Skeletal muscle tissue (tissue), 4 donors: ENCODE measurements around the gene SPATA19. TPM values are rescaled to one million over a fixed set of nuclear protein-coding genes. Genes with fewer than 3 reads are reported as not detected.
"Not testable (repeated sequence)": the region's sequence is repeated elsewhere in the genome, so short reads cannot be mapped to it uniquely, and the experiment has no call there.

Experiments
- H3K27ac ChIP-seq: one replicate; pipeline ENCODE4 v1.7.0; 2013; ENCODE audit warnings: mild to moderate bottlenecking, low read depth, low read length, inconsistent platforms
- H3K27me3 ChIP-seq, 3 donors: one replicate each; pipeline ENCODE4 v1.7.0; 2013; ENCODE audit warnings: low read length in 3 of 3; ENCODE audit not compliant: control insufficient read depth in 3 of 3, insufficient read depth in 3 of 3
- H3K36me3 ChIP-seq, 3 donors: one replicate each; pipeline ENCODE4 v1.7.0; 2013; ENCODE audit warnings: low read length in 3 of 3; ENCODE audit not compliant: control insufficient read depth in 3 of 3, insufficient read depth in 3 of 3
- H3K4me1 ChIP-seq, 3 donors: one replicate each; pipeline ENCODE4 v1.7.0; 2013; ENCODE audit warnings: low read length in 3 of 3, mild to moderate bottlenecking in 3 of 3; ENCODE audit not compliant: control insufficient read depth in 3 of 3, insufficient read depth in 3 of 3
- H3K4me3 ChIP-seq, 3 donors: one replicate each; pipeline ENCODE4 v1.7.0; 2013; ENCODE audit warnings: low read length in 3 of 3
- H3K9ac ChIP-seq, 3 donors: one replicate each; pipeline ENCODE4 v1.7.0; 2013; ENCODE audit warnings: low read length in 3 of 3, mild to moderate bottlenecking in 3 of 3, moderate library complexity in 2 of 3, low read depth in 1 of 3
- H3K9me3 ChIP-seq, 3 donors: one replicate each; pipeline ENCODE4 v1.7.0; 2013; ENCODE audit warnings: low read length in 3 of 3; ENCODE audit not compliant: control insufficient read depth in 3 of 3
- total RNA-seq: library from RNA; depleted of rRNA; stranded (reverse); fragments of >200 nt; gene quantifications from one replicate; pipeline ENCODE4 v1.2.3, GENCODE V29; 2014
- donor health status: Osteomylitis.

SPATA19 gene
- total RNA-seq, 1 donor from 2014 or later = not detected

- H3K36me3 ChIP-seq = no peaks in the 10 kb centered on the region
- H3K9ac ChIP-seq = no peak overlapping the region
- no peak overlapping the region for H3K27ac ChIP-seq
- H3K9me3 ChIP-seq = peaks cover 0 to 3% (median 0%) of the 10 kb centered on the region in 3 donors
- H3K27me3 ChIP-seq = no peaks in the 10 kb centered on the region
- H3K4me1 ChIP-seq = no peaks in the 10 kb centered on the region
- no peak overlapping the region for H3K4me3 ChIP-seq
These were observed 22.1 kb upstream of the SPATA19 start for GRCh38 chr11:133867456-133867855.

GRCh38 chr11:133865466-133865865, 20.2 kb upstream of the SPATA19 start:
- Histone ChIP-seq H3K9me3 (peaks cover 0 to 3% (median 0%) of the 10 kb centered on the region in 3 donors), H3K27ac (no peak overlapping the region), H3K27me3 (peaks cover 0 to 5% (median 0%) of the 10 kb centered on the region in 3 donors), H3K36me3 (no peaks in the 10 kb centered on the region), H3K9ac (no peak overlapping the region), H3K4me1 (no peaks in the 10 kb centered on the region), H3K4me3 (no peak overlapping the region)

- H3K9me3 ChIP-seq = peaks cover 0 to 3% (median under 1%) of the 10 kb centered on the region in 3 donors
- no peaks in the 10 kb centered on the region for H3K4me1 ChIP-seq
- no peak overlapping the region for H3K4me3 ChIP-seq
- no peaks in the 10 kb centered on the region for H3K36me3 ChIP-seq
- H3K27ac ChIP-seq = no peak overlapping the region
- peaks cover 0 to 5% (median 4%) of the 10 kb centered on the region in 3 donors for H3K27me3 ChIP-seq
- no peak overlapping the region for H3K9ac ChIP-seq
These were observed 19.4 kb upstream of the SPATA19 start for GRCh38 chr11:133864756-133865155.

GRCh38 chr11:133860151-133860550, 14.8 kb upstream of the SPATA19 start:
- no peak overlapping the region for H3K4me3 ChIP-seq
- H3K27me3 ChIP-seq = peaks cover 0 to 5% (median 5%) of the 10 kb centered on the region in 3 donors
- no peak overlapping the region for H3K27ac ChIP-seq
- H3K9ac ChIP-seq = no peak overlapping the region
- H3K36me3 ChIP-seq = no peaks in the 10 kb centered on the region
- peaks cover 0 to 3% (median 2%) of the 10 kb centered on the region in 3 donors for H3K9me3 ChIP-seq
- no peaks in the 10 kb centered on the region for H3K4me1 ChIP-seq

- not testable (repeated sequence) for H3K36me3 ChIP-seq, H3K27me3 ChIP-seq, H3K4me1 ChIP-seq, H3K4me3 ChIP-seq, H3K9ac ChIP-seq, H3K27ac ChIP-seq, H3K9me3 ChIP-seq
These were observed 9.1 kb upstream of the SPATA19 start for GRCh38 chr11:133854330-133854960.

- Histone ChIP-seq H3K4me1 (no peaks in the 10 kb centered on the region), H3K9ac (no peak overlapping the region), H3K27ac (no peak overlapping the region), H3K27me3 (peaks cover 0 to 16% (median 4%) of the 10 kb centered on the region in 3 donors), H3K9me3 (no peaks in the 10 kb centered on the region), H3K4me3 (no peak overlapping the region), H3K36me3 (no peaks in the 10 kb centered on the region)
These were observed 1.1 kb downstream of the SPATA19 start for GRCh38 chr11:133844217-133844616.

- Histone ChIP-seq H3K4me1 (no peaks in the 10 kb centered on the region), H3K9ac (no peak overlapping the region), H3K9me3 (no peaks in the 10 kb centered on the region), H3K4me3 (no peak overlapping the region), H3K36me3 (no peaks in the 10 kb centered on the region), H3K27me3 (peaks cover 0 to 16% (median 4%) of the 10 kb centered on the region in 3 donors), H3K27ac (no peak overlapping the region)
These were observed 1.8 kb downstream of the SPATA19 start for GRCh38 chr11:133843454-133843987.

GRCh38 chr11:133842730-133843129, 2.6 kb downstream of the SPATA19 start:
- Histone ChIP-seq H3K27me3 (peaks cover 0 to 16% (median 4%) of the 10 kb centered on the region in 3 donors), H3K36me3 (no peaks in the 10 kb centered on the region), H3K9me3 (no peaks in the 10 kb centered on the region), H3K4me3 (no peak overlapping the region), H3K4me1 (no peaks in the 10 kb centered on the region), H3K27ac (no peak overlapping the region), H3K9ac (no peak overlapping the region)

GRCh38 chr11:133842053-133842452, 3.3 kb downstream of the SPATA19 start:
- Histone ChIP-seq H3K4me3 (no peak overlapping the region), H3K9ac (no peak overlapping the region), H3K4me1 (no peaks in the 10 kb centered on the region), H3K27me3 (peaks cover 0 to 16% (median 4%) of the 10 kb centered on the region in 3 donors), H3K9me3 (no peaks in the 10 kb centered on the region), H3K36me3 (no peaks in the 10 kb centered on the region), H3K27ac (no peak overlapping the region)

- H3K27me3 ChIP-seq = peaks cover 0 to 16% (median 4%) of the 10 kb centered on the region in 3 donors
- H3K9ac ChIP-seq = no peak overlapping the region
- no peaks in the 10 kb centered on the region for H3K4me1 ChIP-seq
- no peaks in the 10 kb centered on the region for H3K36me3 ChIP-seq
- H3K4me3 ChIP-seq = no peak overlapping the region
- H3K9me3 ChIP-seq = no peaks in the 10 kb centered on the region
- H3K27ac ChIP-seq = no peak overlapping the region
These were observed 3.9 kb downstream of the SPATA19 start for GRCh38 chr11:133841279-133842043.
